Heart left ventricle (tissue), 16 donors: ENCODE data around the gene PEX7. TPM values are rescaled to one million over a fixed set of nuclear protein-coding genes. Genes with fewer than 3 reads are reported as not detected.

Experiments used
- ATAC-seq, 4 donors: fragments of 200-7000 bp; cut with Tn5 transposase; one replicate each; pipeline ENCODE4 v1.9.1; 2020 to 2022; ENCODE audit warnings: moderate library complexity in 4 of 4, mild to moderate bottlenecking in 3 of 4, moderate number of reproducible peaks in 1 of 4
- DNase-seq, 5 donors: peaks; one replicate each; pipeline ENCODE4 v3.0.0-alpha.2; 2020
- H3K27ac ChIP-seq, 12 donors: fragments of 200-600 bp; sonication (generic) in 4 of 12; one replicate each; pipeline versions ENCODE4 v1.5.0 to v1.8.0; 2016 to 2022; ENCODE audit warnings: mild to moderate bottlenecking in 2 of 12
- H3K27me3 ChIP-seq, 9 donors: fragments of 200-600 bp; sonication (generic) in 2 of 9; one replicate each; pipeline versions ENCODE4 v1.5.1 to v1.8.0; 2016 to 2022; ENCODE audit warnings: mild to moderate bottlenecking in 3 of 9
- H3K36me3 ChIP-seq, 9 donors: fragments of 200-600 bp; sonication (generic) in 2 of 9; one replicate each; pipeline versions ENCODE4 v1.5.0 to v1.8.0; 2018 to 2022; ENCODE audit warnings: mild to moderate bottlenecking in 2 of 9
- H3K4me1 ChIP-seq, 12 donors: fragments of 200-600 bp; sonication (generic) in 4 of 12; one replicate each; pipeline versions ENCODE4 v1.5.0 to v1.8.0; 2016 to 2022; ENCODE audit warnings: mild to moderate bottlenecking in 3 of 12
- H3K4me3 ChIP-seq, 12 donors: fragments of 200-600 bp; sonication (generic) in 4 of 12; one replicate each; pipeline versions ENCODE4 v1.5.0 to v1.8.0; 2017 to 2022; ENCODE audit warnings: mild to moderate bottlenecking in 9 of 12, moderate library complexity in 4 of 12
- H3K9me3 ChIP-seq, 12 donors: fragments of 200-600 bp; sonication (generic) in 4 of 12; one replicate each; pipeline versions ENCODE4 v1.5.0 to v1.8.0; 2016 to 2022; ENCODE audit warnings: mild to moderate bottlenecking in 1 of 12
- POLR2A ChIP-seq, 2 donors: fragments of 450-650 bp; IDR thresholded peaks; one replicate each; pipeline ENCODE4 v1.6.1; 2017; ENCODE audit warnings: antibody characterized with exemption in 2 of 2, mild to moderate bottlenecking in 2 of 2, moderate library complexity in 2 of 2
- whole genome bisulfite sequencing, 4 donors: extraction: QIAGEN DNeasy Blood & Tissue Kit in 2 of 4; methylation state at CpG; one replicate each; pipeline versions ENCODE4 v1.1.5 to v1.1.7; 2013 to 2018; 5-methylcytosine and 5-hydroxymethylcytosine counted together
- intact Hi-C, 10 donors: fragments of 100-400 bp; cut with DNase I; formaldehyde crosslinking; loops; one replicate each; pipeline versions ENCODE4 v1.11.1 to v1.14.2; 2022
- polyA plus RNA-seq, 2 donors: library from polyadenylated mRNA; stranded (reverse); fragments of 200-250 nt; gene quantifications; one replicate each; pipeline ENCODE4 v1.2.3, GENCODE V29; 2013
- total RNA-seq, 9 donors: library from RNA; depleted of rRNA in 2 of 9; stranded (reverse); fragments of >200 nt in 2 of 9; fragmentation: NEBNext Ultra II Directional in 3 of 9; extraction: Animal tissue kit (Norgen Biotek cat#: 25700) in 3 of 9; gene quantifications; one replicate each; pipeline versions ENCODE4 v1.1.0 to v1.2.4, GENCODE V29; 2016 to 2023
- TF ChIP-seq, protein P1 (sequence below), 12 donors: fragments of 200-600 bp; sonication (generic) in 4 of 12; IDR thresholded peaks; one replicate each; pipeline versions ENCODE4 v1.5.0 to v1.8.0; 2018 to 2022; ENCODE audit warnings: antibody characterized with exemption in 12 of 12, mild to moderate bottlenecking in 5 of 12
- donor health status: ischemic (EF 13 %, LVEDD 7.1; RV severe dilation, severe dysfunction).
- donor health status: healthy with polysubstance abuse.
- donor health status: DM: no; HTN: yes; CAD: no.
- donor health status: DM: no; HTN: no; CAD: no.
- donor health status: ischemic (EF 25% LVEDD 6.9; RV normal size, moderate dysfunction).
- donor health status: ischemic (EF 25% LVEDD 5.7; RV mildly dilated, moderate dysfunction).
- donor health status: healthy.
- donor health status: DM: yes; HTN: yes; CAD: no.
- donor health status: ischemic (EF 35%, LVEDD 5.7; RV mildly dilated, moderate dysfunction).
- donor health status: nonischemic (EF 11% LVEDD 7.7; RV severe dilation, severe dysfunction).
- donor health status: DM: yes; HTN: yes; CAD: no.
- donor health status: PGD.
- donor health status: ischemic (EF 29% LVEDD 5.4; RV normal size, mild dysfunction).
- donor health status: nonischemic (EF 23%, LVEDD 6.1; RV moderate dilation, normal function).

Gene PEX7
- total and polyA plus RNA-seq, 11 donors = 4.7 to 22.1 (median 15.5) TPM

DNA sequence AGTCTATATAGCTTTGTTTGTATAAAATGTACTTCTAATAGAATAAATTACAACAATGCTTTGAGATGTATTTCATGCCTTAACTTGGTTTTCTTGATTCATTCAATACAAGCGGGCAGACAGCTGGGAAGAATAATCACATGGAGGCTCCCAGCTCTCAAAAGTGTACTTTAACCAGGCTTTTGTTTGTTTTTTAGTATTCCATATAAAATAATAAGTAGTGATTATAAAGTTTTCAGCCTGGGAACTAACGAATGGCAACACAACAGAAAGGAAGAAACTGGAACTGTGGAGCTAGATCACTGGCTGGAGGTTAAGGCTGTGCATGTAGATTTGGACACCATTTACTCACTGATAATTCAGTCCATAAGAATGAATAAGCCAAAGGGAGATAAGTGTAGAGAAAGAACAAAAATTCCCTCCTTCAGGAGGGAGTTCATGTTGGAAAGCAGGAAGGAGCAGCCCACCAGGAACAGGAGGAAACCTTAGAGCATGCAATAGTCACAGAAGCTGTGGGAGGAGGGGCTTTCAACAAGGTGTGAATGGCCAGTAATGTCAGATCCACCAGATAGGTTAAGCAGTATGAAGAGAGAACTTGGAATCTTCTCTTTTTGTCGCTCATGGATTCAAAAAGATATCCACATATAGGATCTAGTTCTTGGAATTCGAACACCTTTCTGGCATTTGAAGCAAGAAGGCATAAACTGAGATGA is 58.5 kb downstream of the PEX7 start:
- intact Hi-C loops = no loop called here
- Histone ChIP-seq H3K9me3 (peaks cover 0 to 19% (median 0%) of the 10 kb centered on the region in 12 donors), H3K4me1 (no peaks in the 10 kb centered on the region), H3K27me3 (no peaks in the 10 kb centered on the region), H3K27ac (no peak overlapping the region), H3K36me3 (no peaks in the 10 kb centered on the region), H3K4me3 (no peak overlapping the region)
- ATAC-seq = no peak
- WGBS, 4 donors = 85 to 97% (median 95%) methylated on average over 4 of the region's 4 CpGs
- TF ChIP-seq, protein P1, sequence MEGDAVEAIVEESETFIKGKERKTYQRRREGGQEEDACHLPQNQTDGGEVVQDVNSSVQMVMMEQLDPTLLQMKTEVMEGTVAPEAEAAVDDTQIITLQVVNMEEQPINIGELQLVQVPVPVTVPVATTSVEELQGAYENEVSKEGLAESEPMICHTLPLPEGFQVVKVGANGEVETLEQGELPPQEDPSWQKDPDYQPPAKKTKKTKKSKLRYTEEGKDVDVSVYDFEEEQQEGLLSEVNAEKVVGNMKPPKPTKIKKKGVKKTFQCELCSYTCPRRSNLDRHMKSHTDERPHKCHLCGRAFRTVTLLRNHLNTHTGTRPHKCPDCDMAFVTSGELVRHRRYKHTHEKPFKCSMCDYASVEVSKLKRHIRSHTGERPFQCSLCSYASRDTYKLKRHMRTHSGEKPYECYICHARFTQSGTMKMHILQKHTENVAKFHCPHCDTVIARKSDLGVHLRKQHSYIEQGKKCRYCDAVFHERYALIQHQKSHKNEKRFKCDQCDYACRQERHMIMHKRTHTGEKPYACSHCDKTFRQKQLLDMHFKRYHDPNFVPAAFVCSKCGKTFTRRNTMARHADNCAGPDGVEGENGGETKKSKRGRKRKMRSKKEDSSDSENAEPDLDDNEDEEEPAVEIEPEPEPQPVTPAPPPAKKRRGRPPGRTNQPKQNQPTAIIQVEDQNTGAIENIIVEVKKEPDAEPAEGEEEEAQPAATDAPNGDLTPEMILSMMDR (IDR thresholded peaks at IDR 0.05) = no peak
- TF ChIP-seq POLR2A (IDR thresholded peaks at IDR 0.05) = no peak
- no peak for DNase-seq

DNA sequence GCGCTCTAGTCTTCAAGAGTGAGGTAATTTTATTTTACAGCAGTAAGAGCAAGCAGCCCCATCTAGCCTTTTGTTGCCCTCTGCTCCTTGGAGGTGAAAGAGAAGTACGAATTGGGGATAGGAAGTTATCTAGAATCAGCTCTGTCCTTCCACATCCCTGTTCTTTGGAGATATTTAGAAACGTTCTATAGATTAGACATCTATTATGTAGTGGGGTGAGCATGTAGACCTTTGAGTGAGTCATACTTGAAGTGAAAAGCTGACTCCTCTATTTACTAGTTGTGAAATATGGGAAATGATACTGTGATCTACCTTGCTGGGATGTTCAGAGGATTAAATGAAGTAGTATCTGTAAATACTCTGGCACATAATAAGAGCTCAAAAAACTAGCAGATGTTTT is 63.7 kb downstream of the PEX7 start:
- Histone ChIP-seq H3K4me1 (peaks cover 0 to 5% (median 0%) of the 10 kb centered on the region in 12 donors), H3K27me3 (no peaks in the 10 kb centered on the region), H3K27ac (no peak overlapping the region), H3K36me3 (peaks cover 0 to 4% (median 0%) of the 10 kb centered on the region in 9 donors), H3K4me3 (no peak overlapping the region), H3K9me3 (no peaks in the 10 kb centered on the region)
- intact Hi-C loops = no loop called here
- ATAC-seq (no peak), DNase-seq (no peak)
- TF ChIP-seq, protein P1 (IDR thresholded peaks at IDR 0.05) = no peak
- TF ChIP-seq POLR2A (IDR thresholded peaks at IDR 0.05) = no peak
- 76 to 88% (median 81%) methylated on average over 3 of the region's 3 CpGs for WGBS, 4 donors

DNA sequence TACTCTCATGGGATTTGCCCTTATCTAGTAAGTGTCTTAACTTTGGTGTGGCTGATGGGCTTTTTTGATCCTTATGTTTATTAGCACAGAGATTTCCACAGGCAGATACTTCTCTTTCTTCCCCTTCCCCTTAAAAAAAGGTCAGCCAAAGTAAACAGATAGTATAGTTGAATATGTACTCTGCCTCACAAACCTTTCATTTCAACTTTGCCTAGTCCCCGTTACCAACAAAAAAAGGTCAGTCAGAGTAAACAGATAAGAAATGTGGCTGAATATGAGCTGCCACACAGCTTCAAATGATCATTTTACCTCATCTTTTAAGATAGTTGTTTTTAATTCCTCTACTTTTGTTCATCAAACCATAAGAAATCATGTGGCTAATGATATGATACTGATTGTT is 65.6 kb downstream of the PEX7 start:
- Histone ChIP-seq H3K36me3 (peaks cover 0 to 4% (median 0%) of the 10 kb centered on the region in 9 donors), H3K9me3 (no peaks in the 10 kb centered on the region), H3K4me1 (peaks cover 0 to 5% (median 0%) of the 10 kb centered on the region in 12 donors), H3K27ac (no peak overlapping the region), H3K4me3 (no peak overlapping the region), H3K27me3 (no peaks in the 10 kb centered on the region)
- DNase-seq (no peak), ATAC-seq (no peak)
- intact Hi-C loops = no loop called here
- WGBS, 4 donors = 0 to 48% (median 34%) methylated on average over 1 of the region's 1 CpG
- TF ChIP-seq, protein P1 (IDR thresholded peaks at IDR 0.05) = no peak
- no peak for TF ChIP-seq POLR2A (IDR thresholded peaks at IDR 0.05)

DNA sequence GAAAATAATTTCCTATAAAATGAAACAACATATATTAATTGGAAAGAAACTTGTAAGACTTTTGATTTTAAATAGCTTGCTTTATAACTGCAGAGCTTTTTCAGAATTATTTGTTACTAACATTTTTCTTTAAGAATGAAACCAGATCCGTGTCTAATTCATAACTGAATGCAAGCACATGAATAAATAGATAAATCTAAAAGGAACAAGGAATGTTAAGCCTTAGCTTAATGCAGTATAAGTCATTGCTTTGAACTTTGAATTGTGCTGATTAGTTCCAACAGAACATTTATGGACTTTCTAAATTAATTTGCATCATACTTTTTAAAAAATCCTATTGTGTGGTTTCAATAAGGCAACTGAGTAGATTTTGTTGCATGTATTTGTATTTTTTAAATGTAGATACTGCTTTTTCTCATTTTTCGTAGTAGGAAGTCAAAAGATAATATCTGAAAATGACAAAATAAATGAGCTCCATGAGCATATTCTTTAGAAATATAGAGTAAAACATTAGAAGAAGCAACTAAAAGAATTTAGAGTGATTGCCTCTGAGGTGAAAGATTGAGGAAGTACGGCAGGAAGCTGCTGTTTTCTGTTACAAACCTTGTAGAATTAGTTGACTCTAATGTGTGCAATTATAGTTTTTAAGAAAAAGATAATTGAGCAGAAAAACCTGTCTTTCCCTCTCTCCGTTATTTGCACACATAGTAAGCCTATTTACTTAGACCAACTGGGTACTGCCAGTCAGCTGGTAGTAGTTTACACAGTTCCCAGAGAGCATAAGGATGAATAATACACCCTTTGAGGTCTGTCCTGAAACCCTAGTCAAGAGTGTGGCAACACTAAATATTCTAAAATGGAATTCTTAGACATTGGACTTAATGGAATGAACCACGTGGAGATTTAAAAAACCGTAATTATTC is 67.1 kb downstream of the PEX7 start:
- Histone ChIP-seq H3K36me3 (peaks cover 0 to 6% (median 0%) of the 10 kb centered on the region in 9 donors), H3K27me3 (no peaks in the 10 kb centered on the region), H3K9me3 (no peaks in the 10 kb centered on the region), H3K4me3 (no peak overlapping the region), H3K27ac (no peak overlapping the region), H3K4me1 (peaks cover 0 to 5% (median 0%) of the 10 kb centered on the region in 12 donors)
- no peak for ATAC-seq
- no peak for TF ChIP-seq POLR2A (IDR thresholded peaks at IDR 0.05)
- TF ChIP-seq, protein P1 (IDR thresholded peaks at IDR 0.05) = no peak
- no peak for DNase-seq
- WGBS, 4 donors = 82 to 87% (median 85%) methylated on average over 6 of the region's 6 CpGs
- intact Hi-C loops = no loop called here
